GM18858 (cell line): ENCODE measurements around the gene FLT1.

ENCODE experiments used
- ATAC-seq: cut with Tn5 transposase; IDR thresholded peaks from one replicate; pipeline ENCODE4 v1.9.1; 2021; ENCODE audit not compliant: unreplicated experiment

Gene FLT1

GRCh38 chr13:28324181-28324789, 170.6 kb downstream of the FLT1 start:
- peak; percentile 53 for ATAC-seq

DNA sequence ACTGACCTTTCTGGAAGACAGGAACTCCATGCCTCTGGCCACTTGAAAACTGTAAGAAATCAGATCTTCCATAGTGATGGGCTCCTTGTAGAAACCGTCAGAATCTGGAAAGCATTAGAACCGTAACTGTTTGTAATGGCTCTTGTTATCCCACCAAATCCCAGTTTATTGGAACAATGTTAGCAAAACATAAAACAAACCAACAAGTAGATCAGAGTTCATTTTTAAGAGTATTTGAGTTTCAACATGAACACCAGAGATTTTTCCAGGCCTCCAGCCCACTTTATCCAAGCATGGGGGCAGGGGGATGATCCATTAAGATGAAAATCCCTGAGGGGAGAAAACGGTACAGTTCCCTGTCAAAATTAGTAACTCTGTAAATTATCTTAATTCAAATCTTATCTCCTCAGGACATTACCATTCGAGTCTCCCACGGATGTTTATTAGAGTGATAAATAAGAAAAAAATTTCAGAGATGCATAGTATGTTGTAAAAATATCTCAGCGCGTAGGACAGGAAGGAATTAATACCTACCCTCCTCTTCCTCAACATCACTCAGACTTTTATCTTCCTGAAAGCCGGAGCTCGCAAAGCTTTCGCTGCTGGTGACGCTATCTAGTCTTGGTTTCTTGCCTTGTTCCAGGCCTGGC, 172.5 kb downstream of the FLT1 start:
- no peak for ATAC-seq

GRCh38 chr13:28321756-28322155, 173.2 kb downstream of the FLT1 start:
- ATAC-seq = no peak

DNA sequence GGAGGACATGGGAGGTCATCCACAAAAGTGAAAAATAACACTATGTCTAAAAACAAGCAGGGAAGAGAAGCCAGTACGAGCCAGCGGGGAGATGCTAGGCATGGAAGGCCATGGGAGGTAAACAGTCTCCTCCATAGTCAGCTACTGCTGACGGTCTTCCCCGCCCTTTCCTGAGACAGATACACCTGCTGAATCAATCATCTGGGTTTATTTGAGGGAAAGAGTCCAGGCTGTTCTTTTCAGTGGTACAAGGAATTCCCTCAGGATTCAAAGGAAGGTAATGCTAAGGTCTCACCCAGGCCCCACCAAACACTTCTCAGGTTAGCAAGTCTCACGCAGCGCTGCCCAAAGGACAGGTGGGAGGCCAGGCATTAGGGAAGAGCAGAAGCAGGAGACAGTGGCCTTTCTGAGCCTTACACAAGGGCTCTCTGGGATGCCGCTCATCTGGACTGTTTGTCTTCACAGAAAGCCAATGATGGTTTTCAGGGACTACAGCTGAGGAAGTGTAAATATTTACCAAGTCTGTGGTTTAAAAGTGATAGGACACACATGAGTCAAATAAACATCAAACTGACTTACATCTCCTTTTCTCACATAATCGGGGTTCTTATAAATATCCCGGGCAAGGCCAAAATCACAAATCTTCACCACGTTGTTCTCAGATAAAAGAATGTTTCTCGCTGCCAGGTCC, 173.9 kb downstream of the FLT1 start:
- no peak for ATAC-seq

- ATAC-seq = no peak
Measured at GRCh38 chr13:28320209-28320608, 174.7 kb downstream of the FLT1 start.

- no peak for ATAC-seq
Measured at GRCh38 chr13:28319528-28319927, 175.4 kb downstream of the FLT1 start.

- no peak for ATAC-seq
Measured at GRCh38 chr13:28318496-28318895, 176.4 kb downstream of the FLT1 start.

DNA sequence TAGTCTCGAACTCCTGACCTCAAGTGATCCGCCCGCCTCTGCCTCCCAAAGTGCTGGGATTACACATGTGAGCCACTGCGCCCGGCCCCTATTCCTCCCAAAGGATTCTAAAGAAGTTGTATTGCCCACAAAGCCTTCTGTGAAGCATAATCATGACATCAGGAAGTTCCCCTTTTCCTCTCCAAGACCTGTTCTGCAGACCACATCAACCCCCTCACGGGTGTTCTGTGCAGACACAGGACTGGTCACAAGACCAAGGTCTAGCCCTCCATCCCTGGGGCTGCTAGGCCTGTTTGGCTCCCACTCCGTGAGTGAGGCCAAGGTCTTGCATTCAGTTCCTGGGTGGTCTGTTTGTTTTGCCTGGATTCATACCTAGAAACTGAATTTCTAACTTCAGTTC, 178.1 kb downstream of the FLT1 start:
- no peak for ATAC-seq

GRCh38 chr13:28316129-28316528, 178.8 kb downstream of the FLT1 start:
- no peak for ATAC-seq

- ATAC-seq = no peak
Measured at GRCh38 chr13:28314879-28315278, 180.0 kb downstream of the FLT1 start.

DNA sequence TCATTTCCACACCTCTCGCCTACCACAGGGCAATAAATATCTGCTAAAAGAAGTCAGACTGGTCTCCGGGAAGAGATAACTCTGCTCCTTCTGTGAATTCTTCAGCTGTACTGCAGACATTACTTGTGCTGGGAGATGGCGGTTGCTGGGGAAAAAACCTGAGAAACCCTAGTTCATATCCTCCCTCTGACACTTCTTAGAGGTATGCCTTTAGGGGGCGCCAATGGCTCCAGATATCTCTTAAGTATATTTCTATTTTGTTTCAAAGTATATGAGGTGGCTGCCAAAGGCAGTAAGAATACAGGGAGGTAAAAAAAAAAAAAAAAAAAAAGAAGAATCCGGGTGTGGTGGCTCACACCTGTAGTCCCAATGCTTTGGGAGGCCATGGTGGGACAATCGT, 181.3 kb downstream of the FLT1 start:
- no peak for ATAC-seq

- ATAC-seq = no peak
Measured at GRCh38 chr13:28306325-28306724, 188.6 kb downstream of the FLT1 start.

DNA sequence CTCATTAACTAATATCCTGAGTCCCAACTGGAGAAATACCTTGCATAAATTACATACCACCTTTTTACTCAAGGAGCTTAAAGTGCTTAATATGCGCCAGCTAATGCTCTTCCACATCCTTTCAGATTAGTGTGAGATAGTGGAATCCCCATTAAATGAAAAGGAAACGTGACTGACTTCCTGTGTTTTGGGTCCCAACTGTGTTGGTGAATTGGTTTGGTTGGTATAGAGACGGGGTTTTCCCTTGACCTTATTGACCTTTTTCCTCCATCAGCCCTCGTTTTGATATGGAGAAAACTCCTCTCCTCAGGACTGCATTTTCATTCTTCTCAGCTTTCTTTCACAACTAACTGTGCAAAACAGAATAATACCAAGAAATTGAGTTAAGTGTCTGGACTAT, 193.1 kb downstream of the FLT1 start:
- no peak for ATAC-seq

DNA sequence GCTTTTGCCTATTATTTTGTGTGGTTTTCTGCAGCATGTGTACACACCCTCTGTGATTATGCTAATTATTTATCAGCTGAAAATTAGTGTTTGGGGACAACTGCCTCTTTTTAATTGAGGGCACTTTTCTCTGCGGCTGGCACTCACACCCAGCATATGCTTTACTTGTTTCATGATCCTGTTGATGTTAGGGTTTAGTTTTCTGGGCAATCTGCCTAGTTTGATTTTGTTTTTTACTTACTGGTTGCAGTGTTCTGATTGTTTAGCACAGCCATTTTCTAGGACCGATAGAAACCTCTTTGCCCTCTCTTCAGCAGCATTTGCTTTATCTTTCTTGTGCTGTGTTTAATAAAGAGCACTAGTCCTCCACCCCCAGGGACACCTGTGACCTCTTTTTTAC, 195.0 kb downstream of the FLT1 start:
- ATAC-seq = no peak

DNA sequence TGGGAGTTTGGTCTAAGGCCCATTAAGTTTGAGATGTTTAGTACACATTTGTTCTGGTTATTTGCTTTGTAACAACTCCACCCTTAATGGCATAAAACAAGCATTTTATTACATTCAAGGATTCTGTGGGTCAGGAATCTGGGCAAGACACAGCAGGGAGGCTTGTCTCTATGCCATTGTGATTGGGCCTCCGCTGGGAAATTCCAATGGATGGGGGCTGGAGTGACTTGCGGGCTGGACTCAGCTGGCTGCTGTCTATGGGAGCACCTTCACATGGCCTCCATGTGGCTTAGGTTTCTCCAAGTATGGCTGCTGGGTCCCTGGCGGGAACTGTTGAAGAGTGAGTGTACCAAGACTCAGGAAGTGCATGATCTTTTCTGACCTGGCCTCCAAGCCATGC, 197.6 kb downstream of the FLT1 start:
- ATAC-seq = no peak

- ATAC-seq = no peak
Measured at GRCh38 chr13:28286263-28286662, 208.7 kb downstream of the FLT1 start.

DNA sequence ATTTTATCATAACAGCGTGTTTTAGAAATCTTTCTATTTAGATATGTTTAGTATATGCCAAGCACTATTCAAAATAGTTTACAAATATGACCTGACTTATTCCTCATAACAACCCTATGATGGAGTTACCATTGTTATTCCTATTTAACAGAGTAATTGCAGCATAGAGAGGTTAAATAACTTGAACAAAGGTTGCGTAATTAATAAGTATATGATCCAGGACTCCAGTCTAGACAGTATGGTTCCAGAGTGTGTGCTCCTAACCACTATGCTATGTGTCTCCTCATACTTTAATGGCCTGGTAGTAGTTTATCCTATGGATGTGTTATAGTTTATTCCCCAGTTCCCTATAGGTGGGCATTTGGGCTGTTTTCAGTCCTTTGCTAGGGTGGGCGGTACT, 211.3 kb downstream of the FLT1 start:
- no peak for ATAC-seq

GRCh38 chr13:28282451-28282850, 212.5 kb downstream of the FLT1 start:
- no peak for ATAC-seq

DNA sequence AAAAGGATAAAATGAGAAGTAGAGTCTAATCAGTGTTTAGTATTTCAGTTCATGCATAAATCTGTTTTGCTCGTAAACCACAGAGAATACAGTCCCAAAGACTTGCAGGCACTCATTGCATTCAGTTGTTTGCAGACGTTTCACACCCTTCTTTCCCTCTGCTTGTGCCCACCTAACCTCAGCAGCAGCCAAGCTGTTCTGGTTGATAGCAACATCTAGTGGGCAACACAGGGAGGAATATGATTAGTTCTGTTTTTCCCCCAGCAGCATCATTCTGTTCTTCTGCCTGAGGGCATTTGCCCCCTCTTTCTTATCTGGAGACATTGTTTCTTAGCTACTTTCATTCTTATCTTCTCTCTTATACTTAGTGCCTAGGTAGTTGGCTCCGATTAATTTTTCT, 221.0 kb downstream of the FLT1 start:
- ATAC-seq = no peak

DNA sequence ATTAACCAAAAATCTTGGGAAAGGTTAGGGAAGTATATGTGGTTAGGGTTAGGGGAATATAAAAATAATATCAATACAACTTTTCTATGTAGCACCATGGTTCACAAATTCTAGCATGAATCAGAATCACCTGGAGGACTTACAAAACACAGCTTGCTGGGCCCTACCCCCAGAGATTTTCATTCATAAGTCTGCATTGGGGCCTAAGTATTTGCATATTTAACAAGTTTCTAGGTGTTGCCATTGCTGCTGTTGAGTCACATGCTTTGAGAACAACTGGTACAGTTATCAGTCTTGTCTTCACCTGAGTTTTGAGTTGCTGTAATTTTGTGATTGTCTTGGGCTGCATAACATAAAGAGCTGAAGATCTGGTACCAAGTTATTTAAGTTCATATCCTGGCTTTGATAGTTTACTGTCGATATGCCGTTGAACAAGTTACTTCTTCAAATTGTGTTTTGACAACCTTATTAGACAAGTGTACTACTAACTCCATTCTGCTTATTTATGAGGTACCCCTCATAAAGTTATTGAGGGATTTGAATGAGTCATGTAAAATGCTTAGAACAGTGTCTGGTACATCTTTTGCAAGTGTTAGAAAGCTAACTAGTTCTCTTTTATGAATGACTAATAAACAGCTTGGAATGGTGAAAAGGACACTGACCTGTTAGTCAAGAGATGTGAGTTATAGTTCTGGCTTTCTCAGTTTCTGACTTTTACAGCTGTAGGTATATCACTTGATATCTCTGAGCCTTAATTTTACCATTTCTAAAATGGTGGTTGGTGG, 223.7 kb downstream of the FLT1 start:
- ATAC-seq = no peak

GRCh38 chr13:28268800-28269223, 226.1 kb downstream of the FLT1 start:
- ATAC-seq = peak; percentile 98

DNA sequence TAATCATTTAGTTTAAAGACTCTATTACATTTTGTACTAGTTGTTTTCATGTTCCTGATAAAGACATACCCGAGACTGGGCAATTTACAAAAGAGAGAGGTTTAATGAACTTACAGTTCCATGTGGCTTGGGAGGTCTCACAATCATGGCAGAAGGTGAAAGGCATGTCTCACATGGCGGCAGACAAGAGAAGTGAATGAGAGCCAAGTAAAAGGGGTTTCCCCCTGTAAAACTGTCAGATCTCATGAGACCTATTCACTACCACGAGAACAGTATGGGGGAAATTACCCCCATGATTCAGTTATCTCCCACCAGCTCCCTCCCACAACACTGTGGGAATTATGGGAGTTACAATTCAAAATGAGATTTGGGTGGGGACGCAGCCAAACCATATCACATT, 227.4 kb downstream of the FLT1 start:
- ATAC-seq = no peak
